Stimulated activated memory B cell treated with anti-CD40 and anti-IgM and Interleukin-4, amounts not matched to agents 10 μg/mL and 1 μg/mL and 100 μg/mL, for 72 hours (primary cell): ENCODE data around the gene TMEM156.
"Not testable (repeated sequence)": the region's sequence is repeated elsewhere in the genome, so short reads cannot be mapped to it uniquely, and the experiment has no call there.

Source experiments
- ATAC-seq: fragments of 150-1000 bp; cut with Tn5 transposase; 2 replicates; pipeline ENCODE4 v1.10.0; 2021
- H3K27ac Mint-ChIP-seq: one replicate; pipeline ENCODE4 v1.8.0; 2022; ENCODE audit warnings: mild to moderate bottlenecking, mixed read lengths
- H3K27me3 Mint-ChIP-seq: one replicate; pipeline ENCODE4 v1.8.0; 2022; ENCODE audit warnings: mixed read lengths
- H3K36me3 Mint-ChIP-seq: one replicate; pipeline ENCODE4 v1.8.0; 2022; ENCODE audit warnings: mixed read lengths
- H3K4me1 Mint-ChIP-seq: one replicate; pipeline ENCODE4 v1.8.0; 2022; ENCODE audit warnings: mixed read lengths
- H3K4me3 Mint-ChIP-seq: one replicate; pipeline ENCODE4 v1.8.0; 2022; ENCODE audit warnings: mild to moderate bottlenecking, moderate library complexity, mixed read lengths
- H3K9me3 Mint-ChIP-seq: one replicate; pipeline ENCODE4 v1.8.0; 2022; ENCODE audit warnings: mixed read lengths

TMEM156 gene

GRCh38 chr4:39029752-39030694 is 2.2 kb downstream of the TMEM156 start:
- peak; percentile 52 for ATAC-seq
- Mint-ChIP-seq H3K4me3 (peak overlapping the region; percentile 89), H3K4me1 (peaks cover 35% of the 10 kb centered on the region), H3K9me3 (no peaks in the 10 kb centered on the region), H3K27me3 (no peaks in the 10 kb centered on the region), H3K27ac (peak overlapping the region; percentile 83), H3K36me3 (no peaks in the 10 kb centered on the region)

- no peak for ATAC-seq
- Mint-ChIP-seq H3K27ac (peak overlapping the region; percentile 40), H3K9me3 (peaks cover 3% of the 10 kb centered on the region), H3K4me3 (no peak overlapping the region), H3K4me1 (peaks cover 41% of the 10 kb centered on the region), H3K27me3 (no peaks in the 10 kb centered on the region), H3K36me3 (peaks cover 29% of the 10 kb centered on the region)
Observed at GRCh38 chr4:39026096-39026495, 6.1 kb downstream of the TMEM156 start.

- no peak for ATAC-seq
- no peak overlapping the region for H3K4me3 Mint-ChIP-seq
- H3K36me3 Mint-ChIP-seq = peaks cover 29% of the 10 kb centered on the region
- peaks cover 3% of the 10 kb centered on the region for H3K9me3 Mint-ChIP-seq
- peak overlapping the region; percentile 40 for H3K27ac Mint-ChIP-seq
- H3K27me3 Mint-ChIP-seq = no peaks in the 10 kb centered on the region
- H3K4me1 Mint-ChIP-seq = peaks cover 41% of the 10 kb centered on the region
Observed at GRCh38 chr4:39025552-39026085, 6.6 kb downstream of the TMEM156 start.

- no peak for ATAC-seq
- Mint-ChIP-seq H3K4me3 (no peak overlapping the region), H3K27me3 (no peaks in the 10 kb centered on the region), H3K9me3 (peaks cover 3% of the 10 kb centered on the region), H3K27ac (no peak overlapping the region), H3K36me3 (peaks cover 29% of the 10 kb centered on the region), H3K4me1 (peaks cover 41% of the 10 kb centered on the region)
Observed at GRCh38 chr4:39024311-39024865, 7.8 kb downstream of the TMEM156 start.

- no peak for ATAC-seq
- Mint-ChIP-seq H3K27ac (no peak overlapping the region), H3K4me3 (no peak overlapping the region), H3K27me3 (no peaks in the 10 kb centered on the region), H3K9me3 (peaks cover 3% of the 10 kb centered on the region), H3K4me1 (peaks cover 41% of the 10 kb centered on the region), H3K36me3 (peaks cover 40% of the 10 kb centered on the region)
Observed at GRCh38 chr4:39023059-39023458, 9.2 kb downstream of the TMEM156 start.

GRCh38 chr4:39022241-39022640 is 10.0 kb downstream of the TMEM156 start:
- ATAC-seq = no peak
- peaks cover 3% of the 10 kb centered on the region for H3K9me3 Mint-ChIP-seq
- H3K27ac Mint-ChIP-seq = no peak overlapping the region
- peaks cover 33% of the 10 kb centered on the region for H3K4me1 Mint-ChIP-seq
- H3K27me3 Mint-ChIP-seq = no peaks in the 10 kb centered on the region
- H3K4me3 Mint-ChIP-seq = no peak overlapping the region
- peaks cover 47% of the 10 kb centered on the region for H3K36me3 Mint-ChIP-seq

- ATAC-seq = no peak
- Mint-ChIP-seq H3K4me1 (peaks cover 36% of the 10 kb centered on the region), H3K27me3 (no peaks in the 10 kb centered on the region), H3K27ac (no peak overlapping the region), H3K9me3 (peaks cover 6% of the 10 kb centered on the region), H3K4me3 (no peak overlapping the region), H3K36me3 (peaks cover 50% of the 10 kb centered on the region)
Observed at GRCh38 chr4:39021631-39022030, 10.6 kb downstream of the TMEM156 start.

- no peaks in the 10 kb centered on the region for H3K27me3 Mint-ChIP-seq
- H3K4me1 Mint-ChIP-seq = peaks cover 42% of the 10 kb centered on the region
- no peak for ATAC-seq
- peaks cover 11% of the 10 kb centered on the region for H3K9me3 Mint-ChIP-seq
- H3K27ac Mint-ChIP-seq = no peak overlapping the region
- H3K36me3 Mint-ChIP-seq = peaks cover 65% of the 10 kb centered on the region
- no peak overlapping the region for H3K4me3 Mint-ChIP-seq
Observed at GRCh38 chr4:39020130-39020529, 12.1 kb downstream of the TMEM156 start.

GRCh38 chr4:39014028-39014427 is 18.2 kb downstream of the TMEM156 start:
- peaks cover 41% of the 10 kb centered on the region for H3K4me1 Mint-ChIP-seq
- H3K36me3 Mint-ChIP-seq = peaks cover 74% of the 10 kb centered on the region
- ATAC-seq = no peak
- no peak overlapping the region for H3K27ac Mint-ChIP-seq
- H3K9me3 Mint-ChIP-seq = peaks cover 23% of the 10 kb centered on the region
- no peak overlapping the region for H3K4me3 Mint-ChIP-seq
- no peaks in the 10 kb centered on the region for H3K27me3 Mint-ChIP-seq

- H3K4me3 Mint-ChIP-seq = no peak overlapping the region
- no peak for ATAC-seq
- peaks cover 24% of the 10 kb centered on the region for H3K36me3 Mint-ChIP-seq
- H3K27me3 Mint-ChIP-seq = no peaks in the 10 kb centered on the region
- H3K9me3 Mint-ChIP-seq = peaks cover 7% of the 10 kb centered on the region
- peak overlapping the region; percentile 66 for H3K27ac Mint-ChIP-seq
- H3K4me1 Mint-ChIP-seq = peaks cover 25% of the 10 kb centered on the region
Observed at GRCh38 chr4:39004758-39005157, 27.5 kb downstream of the TMEM156 start.

- H3K9me3 Mint-ChIP-seq, H3K4me1 Mint-ChIP-seq, ATAC-seq, H3K27ac Mint-ChIP-seq, H3K4me3 Mint-ChIP-seq, H3K27me3 Mint-ChIP-seq: not testable (repeated sequence)
- H3K36me3 Mint-ChIP-seq = peaks cover 31% of the 10 kb centered on the region
Observed at GRCh38 chr4:39002058-39002457, 30.2 kb downstream of the TMEM156 start.

GRCh38 chr4:38995660-38996005 is 36.6 kb downstream of the TMEM156 start:
- H3K27me3 Mint-ChIP-seq = no peaks in the 10 kb centered on the region
- H3K36me3 Mint-ChIP-seq = peaks cover 49% of the 10 kb centered on the region
- ATAC-seq = no peak
- H3K9me3 Mint-ChIP-seq = peaks cover 3% of the 10 kb centered on the region
- H3K4me1 Mint-ChIP-seq = peaks cover 11% of the 10 kb centered on the region
- H3K4me3 Mint-ChIP-seq = no peak overlapping the region
- H3K27ac Mint-ChIP-seq = no peak overlapping the region

GRCh38 chr4:38994135-38994534 is 38.1 kb downstream of the TMEM156 start:
- Mint-ChIP-seq H3K36me3 (peaks cover 44% of the 10 kb centered on the region), H3K4me3 (no peak overlapping the region), H3K9me3 (no peaks in the 10 kb centered on the region), H3K4me1 (peaks cover 11% of the 10 kb centered on the region), H3K27ac (peak overlapping the region; percentile 54), H3K27me3 (no peaks in the 10 kb centered on the region)
- no peak for ATAC-seq

GRCh38 chr4:38993683-38994082 is 38.5 kb downstream of the TMEM156 start:
- Mint-ChIP-seq H3K9me3 (no peaks in the 10 kb centered on the region), H3K27me3 (no peaks in the 10 kb centered on the region), H3K36me3 (peaks cover 47% of the 10 kb centered on the region), H3K27ac (peak overlapping the region; percentile 54), H3K4me3 (no peak overlapping the region), H3K4me1 (peaks cover 11% of the 10 kb centered on the region)
- ATAC-seq = no peak

GRCh38 chr4:38990241-38990640 is 42.0 kb downstream of the TMEM156 start:
- no peaks in the 10 kb centered on the region for H3K27me3 Mint-ChIP-seq
- H3K36me3 Mint-ChIP-seq = peaks cover 43% of the 10 kb centered on the region
- H3K4me3 Mint-ChIP-seq = no peak overlapping the region
- peak overlapping the region; percentile 73 for H3K27ac Mint-ChIP-seq
- ATAC-seq = no peak
- H3K9me3 Mint-ChIP-seq = peaks cover 3% of the 10 kb centered on the region
- H3K4me1 Mint-ChIP-seq = peaks cover 32% of the 10 kb centered on the region

GRCh38 chr4:38989487-38989886 is 42.7 kb downstream of the TMEM156 start:
- no peak overlapping the region for H3K4me3 Mint-ChIP-seq
- peaks cover 3% of the 10 kb centered on the region for H3K9me3 Mint-ChIP-seq
- ATAC-seq = no peak
- peak overlapping the region; percentile 85 for H3K27ac Mint-ChIP-seq
- no peaks in the 10 kb centered on the region for H3K27me3 Mint-ChIP-seq
- peaks cover 32% of the 10 kb centered on the region for H3K4me1 Mint-ChIP-seq
- peaks cover 38% of the 10 kb centered on the region for H3K36me3 Mint-ChIP-seq
